ENCODE data around the gene CRPPA. TPM values are rescaled to one million over a fixed set of nuclear protein-coding genes. Genes with fewer than 3 reads are reported as not detected.

Gene CRPPA
- total RNA-seq, 1 experiment from 2014 or later, result 1.6 TPM

DNA sequence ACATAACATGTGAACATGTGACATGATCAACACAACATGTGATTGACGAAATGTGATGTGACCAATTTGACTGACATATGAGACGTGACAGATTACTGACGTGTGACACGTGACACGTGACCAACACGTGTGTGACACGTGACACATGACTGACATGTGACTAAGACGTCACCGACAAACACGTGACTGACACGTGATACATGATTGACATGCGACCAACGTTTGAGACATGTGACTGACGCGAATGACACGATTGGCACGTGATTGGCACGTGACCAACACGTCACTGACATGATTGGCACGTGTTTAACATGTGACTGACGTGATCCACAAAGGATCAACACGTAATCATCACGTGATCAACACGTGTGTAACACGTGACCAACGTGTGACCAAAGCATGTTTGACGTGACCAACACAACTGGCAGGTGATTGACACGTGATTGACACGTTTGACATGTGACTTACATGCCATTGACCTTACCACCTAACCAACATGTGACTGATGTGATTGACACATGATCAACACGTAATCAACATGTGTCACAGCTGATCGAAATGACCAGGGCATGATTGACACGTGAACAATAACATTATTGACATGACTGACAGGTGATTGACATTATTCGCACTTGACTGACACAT, 23.7 kb downstream of the CRPPA start:
- no peak for DNase-seq (ENCODE audit: low read depth, low spot score)
- no peaks in the 10 kb centered on the region for H3K9me2 ChIP-seq (ENCODE audit: insufficient read depth)
- no peaks in the 10 kb centered on the region for H3K27me3 ChIP-seq (ENCODE audit: insufficient read depth, low read length)
- ChIA-PET CTCF (no interaction called here), POLR2A (no interaction called here), RAD21 (ENCODE audit: low non-redundant PET in 1 of 2, low total read pairs in 2 of 2, uncharacterized antibody in 2 of 2, unreplicated experiment in 2 of 2) (no interaction called here)
- ATAC-seq, result no peak
- no peaks in the 10 kb centered on the region for H3K4me1 ChIP-seq (ENCODE audit: control insufficient read depth in 1 of 2, insufficient read depth in 2 of 2, low read length in 2 of 2)
- H3K79me2 ChIP-seq (ENCODE audit: insufficient read depth, low read length), result no peaks in the 10 kb centered on the region
- peaks cover under 1 to 43% of the 10 kb centered on the region in 2 experiments; a peak in 1 of 4 replicates for H3K9me3 ChIP-seq (ENCODE audit: control insufficient read depth in 1 of 2, insufficient read depth in 1 of 2, low read depth in 1 of 2, low read length in 2 of 2)
- peaks cover 0 to 3% of the 10 kb centered on the region in 2 experiments; a peak in 1 of 4 replicates for H3K36me3 ChIP-seq (ENCODE audit: control insufficient read depth in 1 of 2, insufficient read depth in 2 of 2, low read length in 2 of 2)
- no peak overlapping the region for H2AFZ ChIP-seq (ENCODE audit: low read depth, low read length, poor library complexity, severe bottlenecking)
- H3K27ac ChIP-seq (ENCODE audit: low read depth, low read length), result no peak overlapping the region
- TF ChIP-seq ZFX (IDR thresholded peaks at IDR 0.05) (no peak), CTCF (IDR thresholded peaks at IDR 0.05 in 2 of 3, conservative IDR thresholded peaks at IDR 0.05 in 1 of 3; ENCODE audit: borderline replicate concordance in 1 of 3, insufficient read depth in 1 of 3, low read depth in 2 of 3, low read length in 2 of 3) (no peak), SP1 (IDR thresholded peaks at IDR 0.05; ENCODE audit: low read depth) (no peak), ATF3 (IDR thresholded peaks at IDR 0.05) (no peak), RAD21 (IDR thresholded peaks at IDR 0.05; ENCODE audit: low read depth) (no peak), EGR1 (IDR thresholded peaks at IDR 0.05; ENCODE audit: low read depth) (no peak)
- H3K4me2 ChIP-seq (ENCODE audit: low read length), result no peak overlapping the region
- no peak overlapping the region for H3K9ac ChIP-seq (ENCODE audit: low read length)
- H3K4me3 ChIP-seq (replicated peaks in 1 of 2; ENCODE audit: low read depth in 1 of 2, low read length in 2 of 2), result no peak overlapping the region
- no TSS peak for BruUV-seq (replicated peaks)
- intact Hi-C loops (cut with micrococcal nuclease), result no loop called here
- H4K20me1 ChIP-seq (ENCODE audit: insufficient read depth), result no peaks in the 10 kb centered on the region

Data from HCT116 (cell line).